IPS-NIHi7 (cell line): ENCODE measurements around the gene CD63.
A peak's percentile ranks its signal among the peaks of the same experiment; 100 is the strongest.

ENCODE experiments used
- DNase-seq: peaks from one replicate; pipeline ENCODE4 v3.0.0; 2012; ENCODE audit warnings: mixed read lengths; ENCODE audit errors: extremely low spot score

CD63 gene

GRCh38 chr12:55686366-55687010, 42.3 kb downstream of the CD63 start:
- DNase-seq = no peak

DNA sequence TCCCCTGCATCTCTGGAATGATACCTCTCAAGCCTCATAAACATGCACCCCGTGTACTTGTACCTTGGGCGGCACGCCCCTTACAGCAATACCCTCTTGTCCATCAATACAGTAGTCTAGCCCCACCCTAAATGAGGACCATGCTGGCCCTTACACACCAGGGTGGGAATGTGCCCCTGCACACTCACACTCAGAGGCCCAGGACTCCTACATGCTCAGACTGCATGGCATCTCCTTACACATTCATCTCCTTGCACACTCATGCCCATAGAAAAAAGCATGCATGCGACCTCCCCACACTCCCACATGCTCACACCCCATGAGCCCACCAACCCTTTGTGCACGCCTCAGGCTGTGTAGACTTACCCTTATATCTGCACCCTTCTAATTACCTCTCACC, 43.1 kb downstream of the CD63 start:
- no peak for DNase-seq

DNA sequence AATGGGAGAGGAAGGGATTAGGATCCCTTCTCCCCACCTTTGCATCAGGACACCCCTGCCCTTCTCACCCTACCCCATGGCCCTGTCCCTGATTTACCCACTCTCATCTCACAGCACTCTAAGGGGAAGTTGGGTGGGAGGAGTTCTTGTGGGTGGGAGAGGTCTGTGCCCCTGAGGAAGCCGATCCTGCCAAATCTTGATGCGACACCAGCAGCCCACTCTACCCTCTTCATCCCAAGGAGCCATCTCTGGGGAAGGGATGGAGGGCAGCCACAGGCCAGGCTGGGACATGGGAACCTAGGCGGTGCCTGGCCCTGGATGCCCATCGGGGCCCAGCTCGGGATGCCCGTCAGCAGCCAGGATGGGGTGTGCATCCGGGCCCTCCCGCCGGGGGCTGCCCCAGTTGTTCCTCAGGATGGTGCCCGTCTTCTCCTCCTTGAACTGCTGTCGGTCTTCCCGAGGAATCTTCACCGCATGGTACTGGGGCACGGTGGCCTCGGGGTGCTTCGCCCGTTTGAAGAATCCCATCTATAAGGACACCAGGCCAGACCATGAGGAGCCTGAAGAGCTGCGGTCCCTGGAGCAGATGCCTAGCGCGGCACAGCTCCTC, 43.9 kb downstream of the CD63 start:
- DNase-seq = peak; percentile 4

DNA sequence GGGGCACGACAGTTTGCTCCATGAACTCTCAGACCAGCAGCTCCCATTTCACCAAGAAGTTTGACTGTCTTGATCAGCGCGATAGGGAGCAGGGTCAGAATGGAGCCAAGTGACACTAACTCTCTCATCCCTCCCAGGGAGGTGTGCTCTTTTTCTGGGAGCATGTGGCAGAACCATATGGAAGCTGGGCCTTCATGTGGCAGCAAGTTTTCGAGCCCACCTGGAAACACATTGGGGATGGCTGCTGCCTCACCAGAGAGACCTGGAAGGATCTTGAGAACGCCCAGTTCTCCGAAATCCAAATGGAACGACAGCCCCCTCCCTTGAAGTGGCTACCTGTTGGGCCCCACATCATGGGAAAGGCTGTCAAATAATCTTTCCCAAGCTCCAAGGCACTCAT, 45.1 kb downstream of the CD63 start:
- DNase-seq = peak; percentile 4

GRCh38 chr12:55682087-55682796, 46.6 kb downstream of the CD63 start:
- no peak for DNase-seq

GRCh38 chr12:55681142-55682077, 47.4 kb downstream of the CD63 start:
- DNase-seq = peak; percentile 89

DNA sequence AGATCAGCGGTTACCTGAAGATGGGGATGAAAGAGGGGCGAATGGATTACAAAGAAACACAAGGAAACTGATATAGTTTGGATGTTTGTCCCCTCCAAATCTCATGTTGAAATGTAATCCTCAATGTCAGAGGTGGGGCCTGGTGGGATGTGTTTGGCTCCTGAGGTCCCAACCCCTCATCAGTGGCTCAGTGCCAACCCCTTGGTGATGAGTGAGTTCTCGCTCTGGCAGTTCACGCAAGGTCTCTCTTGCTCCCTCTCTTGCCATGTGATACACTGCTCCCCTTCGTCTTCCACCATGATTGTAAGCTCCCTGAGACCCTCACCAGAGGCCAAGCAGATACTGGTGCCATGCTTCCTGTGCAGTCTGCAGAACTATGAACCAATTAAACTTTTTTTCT, 49.1 kb downstream of the CD63 start:
- no peak for DNase-seq

- no peak for DNase-seq
Measured at GRCh38 chr12:55676707-55677106, 52.1 kb downstream of the CD63 start.

GRCh38 chr12:55675666-55676065, 53.1 kb downstream of the CD63 start:
- no peak for DNase-seq
